K562 (cell line): Measurements from ENCODE around the gene ZDHHC11B. TPM values are rescaled to one million over a fixed set of nuclear protein-coding genes. Genes with fewer than 3 reads are reported as not detected.

Experiments used
- ATF4 ChIP-seq: fragments of 450-650 bp; formaldehyde crosslinking; IDR thresholded peaks from 2 replicates; pipeline ENCODE4 v1.4.0; 2022; ENCODE audit warnings: mild to moderate bottlenecking, moderate library complexity
- ATF6 ChIP-seq: sonication (generic); formaldehyde crosslinking; IDR thresholded peaks from 2 replicates; pipeline ENCODE4 v1.4.0; 2020; ENCODE audit warnings: mild to moderate bottlenecking, missing genetic modification reagents
- BHLHE40 ChIP-seq: IDR thresholded peaks from 2 replicates; pipeline ENCODE4 v1.6.1; 2011; ENCODE audit warnings: low read length, improper control_type of control experiment
- E2F6 ChIP-seq, 2 experiments: IDR thresholded peaks; 2 replicates each; pipeline ENCODE4 v1.6.1; 2011; ENCODE audit warnings: borderline replicate concordance in 1 of 2, control low read depth in 1 of 2, low read depth in 1 of 2, low read length in 1 of 2, mild to moderate bottlenecking in 1 of 2, mixed read lengths in 1 of 2, moderate library complexity in 1 of 2; ENCODE audit not compliant: insufficient read depth in 1 of 2, insufficient read length in 1 of 2, poor library complexity in 1 of 2, severe bottlenecking in 1 of 2; ENCODE audit errors: extremely low read depth in 1 of 2
- ESRRA ChIP-seq: fragments of 450-650 bp; IDR thresholded peaks from 2 replicates; pipeline ENCODE4 v1.6.1; 2014; ENCODE audit warnings: low read depth, mild to moderate bottlenecking, moderate library complexity, borderline replicate concordance
- ESRRB ChIP-seq: fragments of 250-450 bp; sonication (Bioruptor Pico); IDR thresholded peaks from 2 replicates; pipeline ENCODE4 v1.5.0; 2020; ENCODE audit warnings: mild to moderate bottlenecking, moderate library complexity, borderline replicate concordance
- EZH2 ChIP-seq: IDR thresholded peaks from 2 replicates; pipeline ENCODE4 v1.6.1; 2012; ENCODE audit warnings: low read depth, mild to moderate bottlenecking, inconsistent platforms, low read length, borderline replicate concordance
- HDAC6 ChIP-seq: IDR thresholded peaks from 2 replicates; pipeline ENCODE4 v1.6.1; 2012; ENCODE audit warnings: low read depth, mild to moderate bottlenecking, control low read depth, inconsistent platforms, low read length, moderate library complexity
- ILK ChIP-seq: fragments of 450-650 bp; IDR thresholded peaks from 2 replicates; pipeline ENCODE4 v1.6.1; 2016; ENCODE audit warnings: missing genetic modification characterization, low read depth, mild to moderate bottlenecking, missing compliant biosample characterization, moderate library complexity, borderline replicate concordance
- NBN ChIP-seq: fragments of 450-650 bp; IDR thresholded peaks from 2 replicates; pipeline ENCODE4 v1.6.1; 2016; ENCODE audit warnings: low read depth, mild to moderate bottlenecking
- POLR2AphosphoS2 ChIP-seq: IDR thresholded peaks from 2 replicates; pipeline ENCODE4 v1.6.1; 2012; ENCODE audit warnings: low read length, improper control_type of control experiment
- POLR2G ChIP-seq: fragments of 200-400 bp; formaldehyde crosslinking; IDR thresholded peaks from 2 replicates; pipeline ENCODE4 v1.6.1; 2017; ENCODE audit warnings: low read depth, mild to moderate bottlenecking, antibody characterized with exemption, low read length, moderate library complexity
- RAD21 ChIP-seq, 2 experiments: fragments of 250-450 bp in 1 of 2; fragments of 450-650 bp in 1 of 2; sonication (Bioruptor Pico) in 1 of 2; formaldehyde crosslinking in 1 of 2; IDR thresholded peaks in 1 of 2; conservative IDR thresholded peaks in 1 of 2; 2 replicates each; pipeline versions ENCODE4 v1.4.0 to v1.8.0; 2020 to 2022; ENCODE audit warnings: mild to moderate bottlenecking in 2 of 2, moderate library complexity in 1 of 2
- SLC30A9 ChIP-seq: fragments of 250-450 bp; sonication (Bioruptor Pico); IDR thresholded peaks from 2 replicates; pipeline ENCODE4 v1.8.0; 2022; ENCODE audit warnings: mild to moderate bottlenecking, moderate library complexity
- SUPT5H ChIP-seq: fragments of 450-650 bp; IDR thresholded peaks from 2 replicates; pipeline ENCODE4 v1.6.1; 2016
- TEAD1 ChIP-seq, 2 experiments: fragments of 450-650 bp in 1 of 2; sonication (generic) in 1 of 2; formaldehyde crosslinking; IDR thresholded peaks; 2 replicates each; pipeline versions ENCODE4 v1.4.0 to v1.8.0; 2020 to 2022; ENCODE audit warnings: mild to moderate bottlenecking in 2 of 2, missing genetic modification reagents in 1 of 2
- UBTF ChIP-seq, 2 experiments: IDR thresholded peaks; 2 replicates each; pipeline ENCODE4 v1.6.1; 2012; ENCODE audit warnings: improper control_type of control experiment in 2 of 2, low read depth in 2 of 2, low read length in 2 of 2, borderline replicate concordance in 1 of 2
- WHSC1 ChIP-seq: IDR thresholded peaks from one replicate; pipeline ENCODE4 v1.6.1; 2012; ENCODE audit warnings: low read length, control low read depth, inconsistent platforms
- ZNF124 ChIP-seq: sonication (generic); formaldehyde crosslinking; IDR thresholded peaks from 2 replicates; pipeline ENCODE4 v1.8.1; 2022; ENCODE audit warnings: missing genetic modification reagents
- ZNF699 ChIP-seq: fragments of 250-450 bp; sonication (Bioruptor Pico); IDR thresholded peaks from 2 replicates; pipeline ENCODE4 v1.8.0; 2021; ENCODE audit warnings: mild to moderate bottlenecking, moderate library complexity; ENCODE audit not compliant: insufficient replicate concordance
- ZSCAN32 ChIP-seq: fragments of 450-650 bp; formaldehyde crosslinking; IDR thresholded peaks from 2 replicates; pipeline ENCODE4 v1.4.0; 2020; ENCODE audit warnings: mild to moderate bottlenecking, moderate library complexity
- polyA plus RNA-seq, 8 experiments: library from polyadenylated mRNA; depleted of rRNA in 4 of 8; stranded (reverse) in 5 of 8; unstranded in 3 of 8; fragments of >200 nt; fragmentation: Nextera tagmentation in 2 of 8; fragmentation: Illumina TruSeq in 1 of 8; extraction: Ambion mirVana in 2 of 8; extraction: Trizol in 1 of 8; gene quantifications; 2 replicates each; pipeline versions ENCODE4 v1.2.1 to v1.2.3, GENCODE V29; 2011 to 2014; ENCODE audit warnings: inconsistent platforms in 1 of 8, missing spikeins in 1 of 8
- total RNA-seq, 7 experiments: library from RNA; depleted of rRNA in 6 of 7; stranded (reverse); fragments of >200 nt in 6 of 7; fragmentation: Illumina TruSeq in 2 of 7; extraction: Trizol in 2 of 7; gene quantifications; 2 replicates each; pipeline versions ENCODE4 v1.2.1 to v1.2.3, GENCODE V29; 2011 to 2021; ENCODE audit warnings: low replicate concordance in 1 of 7

Gene ZDHHC11B
- total and polyA plus RNA-seq, 9 of the 15 experiments (the other 6 are each of a cell fraction or from before 2014, with no cell fraction given) = 0.03 to 0.23 (median 0.15) TPM; not detected in 3

GRCh38 chr5:669111-669841 is 115.3 kb downstream of the ZDHHC11B start (continued):
- TF ChIP-seq ZNF699 (CRISPR knock-in tag) (no peak), ILK (tag) (no peak), SLC30A9 (CRISPR knock-in tag) (no peak), NBN (no peak), E2F6 (IDR thresholded peaks at IDR 0.05; ENCODE audit: borderline replicate concordance in 1 of 2, extremely low read depth in 1 of 2, insufficient read depth in 1 of 2, insufficient read length in 1 of 2, low read depth in 1 of 2, low read length in 1 of 2, poor library complexity in 1 of 2, severe bottlenecking in 1 of 2) (peak in 1 of 2 experiments; percentile 5), ZSCAN32 (CRISPR knock-in tag) (no peak), ATF4 (CRISPR knock-in tag) (no peak), HDAC6 (no peak), SUPT5H (peak; percentile 50), UBTF (IDR thresholded peaks at IDR 0.05; ENCODE audit: borderline replicate concordance in 1 of 2, low read depth in 2 of 2, low read length in 2 of 2) (no peak), TEAD1 (CRISPR knock-in tag; IDR thresholded peaks at IDR 0.05) (no peak; a peak in 1 of 4 replicates), ZNF124 (CRISPR knock-in tag) (no peak), WHSC1 (no peak), RAD21 (CRISPR knock-in tag; conservative IDR thresholded peaks at IDR 0.05 in 1 of 2, IDR thresholded peaks at IDR 0.05 in 1 of 2) (peak; percentile 34 to 46), ESRRB (no peak), ESRRA (0 out of 2 replicates have a peak, but pooled peaks have one; percentile 24), BHLHE40 (peak; percentile 19; the same call in 1 of the 2 replicates), ATF6 (no peak), EZH2 (no peak), POLR2AphosphoS2 (peak; percentile 83; the same call in 1 of the 2 replicates), POLR2G (peak; percentile 73)
